ENCODE measurements around the gene PLAC8. TPM values are rescaled to one million over a fixed set of nuclear protein-coding genes. Genes with fewer than 3 reads are reported as not detected.

PLAC8 gene
- total RNA-seq, 1 donor from 2014 or later = not detected

- Mint-ChIP-seq H3K27ac (ENCODE audit: unreplicated experiment) (no peak overlapping the region), H3K27me3 (ENCODE audit: unreplicated experiment) (no peaks in the 10 kb centered on the region), H3K4me3 (ENCODE audit: unreplicated experiment) (no peak overlapping the region), H3K36me3 (ENCODE audit: low read depth, unreplicated experiment) (no peaks in the 10 kb centered on the region), H3K4me1 (ENCODE audit: unreplicated experiment) (no peaks in the 10 kb centered on the region), H3K9me3 (ENCODE audit: unreplicated experiment) (no peaks in the 10 kb centered on the region)
- no peak for DNase-seq (ENCODE audit: low spot score)
- TF ChIP-seq CTCF (IDR thresholded peaks at IDR 0.05; ENCODE audit: unreplicated experiment) = no peak
Observed at GRCh38 chr4:83121246-83121645, 6.7 kb upstream of the PLAC8 start.

GRCh38 chr4:83118869-83119268 is 4.3 kb upstream of the PLAC8 start:
- DNase-seq (ENCODE audit: low spot score) = no peak
- Mint-ChIP-seq H3K4me1 (ENCODE audit: unreplicated experiment) (no peaks in the 10 kb centered on the region), H3K4me3 (ENCODE audit: unreplicated experiment) (no peak overlapping the region), H3K27ac (ENCODE audit: unreplicated experiment) (no peak overlapping the region), H3K9me3 (ENCODE audit: unreplicated experiment) (no peaks in the 10 kb centered on the region), H3K27me3 (ENCODE audit: unreplicated experiment) (no peaks in the 10 kb centered on the region), H3K36me3 (ENCODE audit: low read depth, unreplicated experiment) (no peaks in the 10 kb centered on the region)
- TF ChIP-seq CTCF (IDR thresholded peaks at IDR 0.05; ENCODE audit: unreplicated experiment) = no peak

- H3K4me1 Mint-ChIP-seq (ENCODE audit: unreplicated experiment) = no peaks in the 10 kb centered on the region
- H3K27me3 Mint-ChIP-seq (ENCODE audit: unreplicated experiment) = no peaks in the 10 kb centered on the region
- no peaks in the 10 kb centered on the region for H3K36me3 Mint-ChIP-seq (ENCODE audit: low read depth, unreplicated experiment)
- no peaks in the 10 kb centered on the region for H3K9me3 Mint-ChIP-seq (ENCODE audit: unreplicated experiment)
- DNase-seq (ENCODE audit: low spot score) = no peak
- no peak for TF ChIP-seq CTCF (IDR thresholded peaks at IDR 0.05; ENCODE audit: unreplicated experiment)
- H3K27ac Mint-ChIP-seq (ENCODE audit: unreplicated experiment) = no peak overlapping the region
- no peak overlapping the region for H3K4me3 Mint-ChIP-seq (ENCODE audit: unreplicated experiment)
Observed at GRCh38 chr4:83115656-83116285, 1.2 kb upstream of the PLAC8 start.

GRCh38 chr4:83115000-83115399 is 471 bp upstream of the PLAC8 start:
- Mint-ChIP-seq H3K9me3 (ENCODE audit: unreplicated experiment) (no peaks in the 10 kb centered on the region), H3K27me3 (ENCODE audit: unreplicated experiment) (no peaks in the 10 kb centered on the region), H3K4me3 (ENCODE audit: unreplicated experiment) (no peak overlapping the region), H3K36me3 (ENCODE audit: low read depth, unreplicated experiment) (no peaks in the 10 kb centered on the region), H3K4me1 (ENCODE audit: unreplicated experiment) (peaks cover 3% of the 10 kb centered on the region), H3K27ac (ENCODE audit: unreplicated experiment) (no peak overlapping the region)
- DNase-seq (ENCODE audit: low spot score) = no peak
- no peak for TF ChIP-seq CTCF (IDR thresholded peaks at IDR 0.05; ENCODE audit: unreplicated experiment)

GRCh38 chr4:83113429-83113786 is 1.1 kb downstream of the PLAC8 start:
- no peak overlapping the region for H3K4me3 Mint-ChIP-seq (ENCODE audit: unreplicated experiment)
- H3K36me3 Mint-ChIP-seq (ENCODE audit: low read depth, unreplicated experiment) = no peaks in the 10 kb centered on the region
- H3K9me3 Mint-ChIP-seq (ENCODE audit: unreplicated experiment) = no peaks in the 10 kb centered on the region
- no peak for DNase-seq (ENCODE audit: low spot score)
- H3K4me1 Mint-ChIP-seq (ENCODE audit: unreplicated experiment) = peaks cover 3% of the 10 kb centered on the region
- H3K27me3 Mint-ChIP-seq (ENCODE audit: unreplicated experiment) = no peaks in the 10 kb centered on the region
- TF ChIP-seq CTCF (IDR thresholded peaks at IDR 0.05; ENCODE audit: unreplicated experiment) = no peak
- no peak overlapping the region for H3K27ac Mint-ChIP-seq (ENCODE audit: unreplicated experiment)
